22Rv1 (cell line): ENCODE data around the gene PARP14.

Experiments
- CTCF ChIP-seq: fragments of 450-650 bp; IDR thresholded peaks from 2 replicates; pipeline ENCODE4 v1.5.1; 2017; ENCODE audit warnings: mild to moderate bottlenecking
- ZFX ChIP-seq: fragments of 450-650 bp; IDR thresholded peaks from 2 replicates; pipeline ENCODE4 v1.6.1; 2017; ENCODE audit warnings: antibody characterized with exemption, borderline replicate concordance

- TF ChIP-seq CTCF (no peak), ZFX (no peak)
Observed at GRCh38 chr3:122640437-122640999, 40.1 kb upstream of the PARP14 start.
